NT2/D1 (cell line): Measurements from ENCODE around the gene ABCA2.

Experiments
- DNase-seq: peaks from one replicate; pipeline ENCODE4 v3.0.0-alpha.2; 2011; ENCODE audit warnings: low read depth, low spot score
- H3K27me3 ChIP-seq: 2 replicates; pipeline ENCODE4 v1.6.0; 2011; ENCODE audit warnings: mild to moderate bottlenecking; ENCODE audit not compliant: insufficient read length, insufficient read depth
- H3K36me3 ChIP-seq: 2 replicates; pipeline ENCODE4 v1.6.1; 2011; ENCODE audit warnings: mild to moderate bottlenecking, low read length, mixed read lengths; ENCODE audit not compliant: insufficient read depth, insufficient read length
- H3K4me1 ChIP-seq: 2 replicates; pipeline ENCODE4 v1.5.1; 2011; ENCODE audit not compliant: insufficient read depth, insufficient read length
- H3K4me3 ChIP-seq: 2 replicates; pipeline ENCODE4 v1.5.1; 2011; ENCODE audit warnings: low read depth; ENCODE audit not compliant: insufficient read length
- H3K9ac ChIP-seq: 2 replicates; pipeline ENCODE4 v1.6.0; 2011; ENCODE audit warnings: low read depth; ENCODE audit not compliant: insufficient read length
- H3K9me3 ChIP-seq: 2 replicates; pipeline ENCODE4 v1.5.1; 2011; ENCODE audit warnings: mild to moderate bottlenecking, low read length; ENCODE audit not compliant: insufficient read depth
- SUZ12 ChIP-seq: IDR thresholded peaks from 2 replicates; pipeline ENCODE4 v1.6.1; 2011; ENCODE audit not compliant: insufficient read length, insufficient read depth; ENCODE audit errors: extremely low read depth
- YY1 ChIP-seq: IDR thresholded peaks from 2 replicates; pipeline ENCODE4 v1.6.1; 2011; ENCODE audit not compliant: insufficient read length, insufficient read depth
- ZNF274 ChIP-seq: IDR thresholded peaks from 2 replicates; pipeline ENCODE4 v1.6.1; 2011; ENCODE audit warnings: mild to moderate bottlenecking, low read depth, low read length

Gene ABCA2

DNA sequence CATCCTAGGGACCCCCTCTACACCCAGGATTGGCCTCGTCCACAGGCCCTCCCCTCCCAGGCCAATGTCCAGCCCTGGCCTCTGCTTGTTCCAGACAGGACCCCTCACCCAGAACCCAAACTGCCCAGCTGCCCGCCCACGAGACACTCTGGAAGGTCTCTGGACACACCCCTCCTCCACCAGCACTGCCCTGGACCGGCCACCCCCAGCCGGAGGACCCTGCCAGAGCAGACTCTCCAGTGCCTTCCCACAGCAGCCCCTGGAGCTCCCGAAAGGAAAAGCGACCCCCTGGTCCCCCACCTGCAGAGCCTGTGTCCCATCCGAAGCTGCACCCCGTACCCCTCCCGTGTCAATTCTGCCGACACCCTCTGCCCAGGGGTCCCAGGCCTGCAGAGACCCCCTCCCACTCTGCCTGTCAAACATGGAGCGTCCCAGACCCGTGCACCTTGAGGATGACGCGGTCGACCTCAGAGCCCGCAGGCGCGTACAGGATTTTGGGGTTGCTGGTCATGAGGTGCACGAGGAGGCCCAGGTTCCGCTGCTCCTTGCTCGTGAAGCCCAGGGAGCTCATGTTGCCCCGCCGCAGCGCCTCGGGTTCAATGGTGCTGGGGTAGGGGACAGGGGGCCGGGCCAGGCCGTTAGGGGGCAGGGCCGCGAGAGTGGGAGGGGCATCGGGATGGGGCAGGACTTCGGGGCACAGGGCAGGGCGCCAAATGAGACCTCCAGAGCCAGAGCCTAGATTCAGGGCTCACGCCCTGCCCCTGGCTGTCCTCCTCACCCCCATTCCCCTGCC is 8.0 kb downstream of the ABCA2 start:
- no peak overlapping the region for H3K9ac ChIP-seq
- no peak for DNase-seq
- H3K4me3 ChIP-seq, result no peak overlapping the region
- H3K27me3 ChIP-seq, result no peaks in the 10 kb centered on the region
- H3K4me1 ChIP-seq, result peaks cover 22% of the 10 kb centered on the region
- TF ChIP-seq SUZ12 (no peak), ZNF274 (no peak), YY1 (no peak)
- H3K36me3 ChIP-seq, result peaks cover 10% of the 10 kb centered on the region
- no peaks in the 10 kb centered on the region; the same call in 1 of the 2 replicates for H3K9me3 ChIP-seq

- TF ChIP-seq YY1, result no peak
- no peak for TF ChIP-seq ZNF274
- TF ChIP-seq SUZ12, result no peak
- peaks cover 10% of the 10 kb centered on the region for H3K36me3 ChIP-seq
- peaks cover 20% of the 10 kb centered on the region for H3K4me1 ChIP-seq
- H3K9ac ChIP-seq, result no peak overlapping the region
- no peak overlapping the region for H3K4me3 ChIP-seq
- H3K27me3 ChIP-seq, result no peaks in the 10 kb centered on the region
- no peak for DNase-seq
- H3K9me3 ChIP-seq, result no peaks in the 10 kb centered on the region; the same call in 1 of the 2 replicates
Measured at GRCh38 chr9:137018761-137019559, 9.1 kb downstream of the ABCA2 start.

DNA sequence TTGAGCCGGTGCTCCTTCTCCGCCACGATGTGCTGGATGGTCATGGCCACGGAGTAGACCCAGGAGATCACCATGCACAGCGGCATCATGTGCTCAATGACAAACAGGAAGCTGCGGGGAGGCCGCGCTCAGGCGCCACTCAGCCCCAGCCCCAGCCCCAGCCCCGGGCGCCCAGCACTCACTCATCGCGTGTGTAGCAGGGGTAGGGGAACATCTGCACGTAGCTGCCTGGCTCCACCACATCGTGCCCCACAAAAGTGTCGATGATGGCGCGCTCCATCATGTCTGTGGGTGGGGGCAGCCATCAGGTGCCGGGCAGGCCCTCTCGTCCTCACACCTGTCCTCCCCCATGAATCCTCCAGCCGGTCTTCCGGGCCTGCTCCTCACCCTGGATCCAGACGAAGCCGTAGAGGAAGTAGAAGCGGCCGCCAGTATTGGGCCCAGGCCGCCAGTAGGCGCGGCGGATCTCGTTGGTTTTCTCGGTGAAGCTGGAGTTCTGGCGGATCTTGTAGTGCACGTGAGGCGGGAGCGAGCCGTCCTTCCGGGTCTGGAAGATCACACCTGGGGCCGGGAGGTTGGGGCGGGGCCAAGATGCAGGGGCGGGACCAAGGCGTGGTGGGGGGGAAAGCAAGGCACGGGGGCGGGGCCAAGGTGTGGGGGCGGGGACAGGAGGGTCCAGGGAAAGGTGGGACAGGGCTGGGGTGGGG is 10.1 kb downstream of the ABCA2 start:
- Histone ChIP-seq H3K9me3 (no peaks in the 10 kb centered on the region; the same call in 1 of the 2 replicates), H3K36me3 (peaks cover 10% of the 10 kb centered on the region), H3K27me3 (no peaks in the 10 kb centered on the region), H3K4me1 (peaks cover 11% of the 10 kb centered on the region), H3K9ac (no peak overlapping the region), H3K4me3 (no peak overlapping the region)
- TF ChIP-seq SUZ12 (no peak), ZNF274 (no peak), YY1 (no peak)
- DNase-seq, result no peak

- no peaks in the 10 kb centered on the region for H3K27me3 ChIP-seq
- no peaks in the 10 kb centered on the region; the same call in 1 of the 2 replicates for H3K9me3 ChIP-seq
- H3K4me3 ChIP-seq, result no peak overlapping the region
- TF ChIP-seq SUZ12, result no peak
- TF ChIP-seq ZNF274, result no peak
- no peak for TF ChIP-seq YY1
- H3K4me1 ChIP-seq, result peaks cover 5% of the 10 kb centered on the region
- H3K36me3 ChIP-seq, result peaks cover 10% of the 10 kb centered on the region
- H3K9ac ChIP-seq, result no peak overlapping the region
- no peak for DNase-seq
Measured at GRCh38 chr9:137017071-137017470, 11.0 kb downstream of the ABCA2 start.

- TF ChIP-seq ZNF274, result no peak
- no peak for TF ChIP-seq YY1
- TF ChIP-seq SUZ12, result no peak
- peaks cover 10% of the 10 kb centered on the region for H3K36me3 ChIP-seq
- no peaks in the 10 kb centered on the region for H3K27me3 ChIP-seq
- H3K4me1 ChIP-seq, result peaks cover 5% of the 10 kb centered on the region
- H3K4me3 ChIP-seq, result no peak overlapping the region
- DNase-seq, result no peak
- no peaks in the 10 kb centered on the region; the same call in 1 of the 2 replicates for H3K9me3 ChIP-seq
- no peak overlapping the region for H3K9ac ChIP-seq
Measured at GRCh38 chr9:137016436-137016835, 11.6 kb downstream of the ABCA2 start.

DNA sequence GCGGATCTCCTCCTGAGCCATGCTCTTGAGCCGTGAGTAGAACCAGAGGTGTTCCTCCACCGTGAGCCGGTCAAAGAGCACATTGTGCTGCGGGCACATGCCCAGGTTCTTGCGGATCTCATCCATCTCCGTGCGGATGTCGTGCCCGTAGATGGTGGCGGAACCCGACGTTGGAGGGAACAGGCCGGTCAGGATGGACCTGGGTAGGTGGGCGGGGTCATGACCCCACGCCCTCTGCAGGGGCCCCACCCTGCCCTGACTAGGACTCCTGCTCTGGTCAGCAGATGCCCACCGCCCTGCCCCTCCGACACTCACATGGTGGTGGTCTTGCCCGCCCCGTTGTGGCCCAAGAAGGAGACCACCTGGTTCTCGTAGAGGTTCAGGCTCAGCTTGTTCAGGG is 12.1 kb downstream of the ABCA2 start:
- Histone ChIP-seq H3K36me3 (peaks cover 10% of the 10 kb centered on the region), H3K9me3 (no peaks in the 10 kb centered on the region; the same call in 1 of the 2 replicates), H3K4me3 (no peak overlapping the region), H3K4me1 (peaks cover 2% of the 10 kb centered on the region), H3K27me3 (no peaks in the 10 kb centered on the region), H3K9ac (no peak overlapping the region)
- no peak for TF ChIP-seq ZNF274
- TF ChIP-seq YY1, result no peak
- TF ChIP-seq SUZ12, result no peak
- DNase-seq, result no peak
